GM18502 (cell line): ENCODE data around the gene PCDHGC5.
A peak's percentile ranks its signal among the peaks of the same experiment; 100 is the strongest.

Experiments
- ATAC-seq: cut with Tn5 transposase; IDR thresholded peaks from one replicate; pipeline ENCODE4 v1.9.1; 2021; ENCODE audit warnings: mild to moderate bottlenecking; ENCODE audit not compliant: unreplicated experiment, poor library complexity

Gene PCDHGC5

DNA sequence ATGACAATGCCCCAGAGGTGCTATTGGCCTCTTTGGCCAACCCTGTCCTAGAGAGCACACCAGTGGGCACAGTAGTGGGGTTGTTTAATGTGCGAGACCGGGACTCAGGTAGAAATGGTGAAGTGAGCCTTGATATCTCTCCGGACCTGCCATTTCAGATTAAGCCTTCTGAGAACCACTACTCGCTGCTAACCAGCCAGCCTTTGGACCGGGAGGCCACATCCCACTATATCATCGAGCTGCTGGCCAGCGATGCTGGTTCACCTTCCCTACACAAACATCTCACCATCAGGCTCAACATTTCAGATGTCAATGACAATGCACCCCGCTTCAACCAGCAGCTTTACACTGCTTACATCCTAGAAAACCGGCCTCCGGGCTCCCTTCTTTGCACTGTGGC lies 1.4 kb downstream of the PCDHGC5 start:
- no peak for ATAC-seq

- no peak for ATAC-seq
These were observed 1.9 kb downstream of the PCDHGC5 start for GRCh38 chr5:141490771-141491170.

GRCh38 chr5:141491323-141492167 lies 2.7 kb downstream of the PCDHGC5 start:
- no peak for ATAC-seq

DNA sequence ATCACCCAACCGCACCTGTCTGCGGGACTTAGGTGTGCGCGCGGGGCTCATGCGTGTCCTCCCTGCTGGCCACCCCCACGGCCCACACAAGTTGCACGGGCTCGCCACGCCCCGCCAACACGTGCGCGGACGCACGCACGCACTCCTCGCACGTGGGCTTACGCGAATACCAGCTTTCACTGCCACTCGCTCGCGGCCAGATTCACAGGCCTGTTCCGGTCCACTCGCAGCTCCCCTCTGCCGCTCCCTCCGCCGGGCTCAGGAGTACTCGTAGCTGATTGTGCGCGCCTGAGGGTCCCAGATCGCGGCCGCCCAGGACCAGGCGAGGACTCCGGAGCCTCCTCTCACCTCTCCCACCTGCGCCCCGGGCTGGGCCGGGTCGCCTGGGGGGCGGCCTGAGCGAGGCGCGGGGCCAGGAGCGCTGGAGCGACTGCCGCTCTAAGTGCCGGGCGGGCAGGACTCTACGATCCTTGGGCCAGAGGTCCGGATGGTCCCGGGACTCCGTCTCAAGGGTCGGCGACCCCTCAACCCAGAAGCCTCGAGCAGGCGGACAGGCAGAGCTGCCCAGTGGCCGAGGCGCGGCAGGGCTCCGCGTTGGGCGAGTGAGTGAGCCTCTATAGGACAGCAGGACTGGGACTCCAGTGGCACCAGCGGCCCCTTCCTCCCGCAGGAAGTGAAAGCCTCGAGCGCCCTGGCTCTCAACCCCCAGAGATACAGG lies 3.4 kb downstream of the PCDHGC5 start:
- ATAC-seq: no peak

GRCh38 chr5:141493500-141494422 lies 4.9 kb downstream of the PCDHGC5 start:
- no peak for ATAC-seq

DNA sequence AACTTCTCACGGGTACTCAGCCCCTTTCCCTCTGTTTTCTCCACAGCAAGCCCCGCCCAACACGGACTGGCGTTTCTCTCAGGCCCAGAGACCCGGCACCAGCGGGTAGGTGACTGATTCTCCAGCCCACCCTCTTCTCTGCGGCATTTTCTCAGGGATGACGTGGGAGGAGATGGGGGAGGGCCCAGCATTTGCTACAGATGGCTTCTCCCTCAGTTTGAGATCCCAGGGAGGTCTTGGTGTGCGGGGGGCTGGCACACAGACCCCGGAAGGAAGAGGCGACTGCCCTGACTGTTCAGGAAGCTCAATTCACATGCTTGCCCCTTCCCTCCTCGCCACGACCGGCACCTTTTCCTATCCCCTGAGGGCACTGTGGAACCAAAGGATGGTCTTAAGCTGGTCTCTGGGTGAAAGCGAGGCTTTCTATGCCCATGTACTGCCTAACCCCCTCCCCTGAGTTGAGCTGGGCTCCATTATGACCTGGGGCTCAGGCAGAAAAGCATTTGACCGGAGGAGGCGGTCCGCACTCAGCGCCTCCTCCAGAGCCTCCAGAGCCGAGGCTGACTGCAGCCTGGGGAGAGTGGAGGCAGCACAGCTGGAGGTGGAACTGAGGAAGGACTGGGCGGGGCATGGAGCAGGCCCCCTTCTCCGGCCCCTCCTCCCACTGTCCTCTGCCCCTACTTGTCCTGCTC lies 6.0 kb downstream of the PCDHGC5 start:
- ATAC-seq: no peak

DNA sequence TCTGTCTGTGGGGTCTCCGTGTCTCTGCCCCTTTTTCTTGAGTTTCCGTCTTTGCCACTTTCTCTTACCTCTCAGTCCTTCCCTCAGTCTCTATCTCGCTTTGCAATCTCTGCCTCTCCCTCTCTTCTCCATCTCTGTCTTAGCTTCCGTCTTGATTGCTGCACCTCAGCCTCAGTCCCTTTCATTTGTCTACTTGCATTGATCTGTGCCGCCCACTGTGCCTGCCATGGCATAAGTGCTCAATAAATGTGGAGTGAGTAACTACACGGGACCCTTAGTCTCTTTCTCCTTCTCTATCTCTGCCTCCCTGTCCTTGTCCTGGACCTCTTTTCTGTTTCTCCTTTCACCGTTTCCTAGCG lies 6.6 kb downstream of the PCDHGC5 start:
- no peak for ATAC-seq

DNA sequence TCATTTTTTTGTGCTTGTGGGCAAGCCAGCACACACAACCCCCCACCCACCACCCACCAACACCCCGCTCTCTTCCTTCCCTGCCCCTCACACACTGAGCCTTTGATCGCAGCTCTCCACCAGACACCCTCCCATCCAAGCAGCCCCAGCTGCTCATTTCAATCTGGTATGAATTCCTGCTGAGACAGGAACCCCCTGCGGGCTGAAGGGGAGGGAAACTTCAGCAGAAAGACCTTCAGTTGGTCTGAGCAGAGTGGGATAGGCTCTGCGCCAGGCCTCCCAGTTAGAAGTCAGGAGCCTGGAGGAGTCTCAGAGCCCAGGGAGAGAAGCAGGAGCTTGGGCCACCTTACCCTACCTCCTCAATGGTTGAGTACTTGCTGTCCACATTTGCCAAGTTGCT lies 7.2 kb downstream of the PCDHGC5 start:
- ATAC-seq: no peak

DNA sequence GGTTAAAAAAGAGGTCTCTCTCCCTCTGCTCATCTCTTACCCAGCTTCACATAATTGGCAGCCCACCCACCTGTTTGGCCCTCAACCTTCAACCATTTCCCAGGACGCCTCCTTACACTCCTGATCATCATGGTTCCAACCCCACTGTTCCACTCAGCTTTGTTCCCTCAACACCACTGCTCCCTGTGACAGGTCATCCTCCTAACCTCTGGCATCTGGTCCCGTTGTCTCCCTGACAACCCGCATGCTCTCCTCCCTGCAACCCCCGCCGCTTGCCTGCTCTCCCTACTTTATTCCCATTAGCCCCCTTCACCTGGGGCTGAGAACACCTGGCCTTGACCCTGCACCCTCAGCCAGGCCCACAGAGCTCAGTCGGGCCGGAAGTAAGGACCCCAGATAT lies 12.9 kb downstream of the PCDHGC5 start:
- ATAC-seq: no peak

- ATAC-seq: no peak
These were observed 14.8 kb downstream of the PCDHGC5 start for GRCh38 chr5:141503681-141504080.

DNA sequence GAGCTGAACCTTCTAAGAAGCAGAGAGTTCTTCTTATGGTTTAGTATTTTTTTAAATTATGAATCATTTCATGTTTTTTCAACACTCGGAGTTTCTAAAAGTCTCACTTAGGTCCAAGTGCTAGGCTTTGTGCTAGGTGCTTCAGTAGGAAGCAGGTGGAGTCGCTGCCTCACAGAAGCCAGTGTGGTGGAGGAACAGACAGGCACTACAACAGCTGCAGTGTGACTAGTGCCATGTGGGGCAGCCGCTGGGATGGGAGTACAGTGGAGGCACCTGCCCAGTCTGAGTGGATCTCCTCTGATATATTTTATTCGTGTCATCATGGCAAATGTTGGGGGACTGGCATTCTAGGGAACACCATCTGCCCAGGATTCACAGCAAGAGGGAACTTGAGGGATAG lies 15.3 kb downstream of the PCDHGC5 start:
- ATAC-seq: no peak

DNA sequence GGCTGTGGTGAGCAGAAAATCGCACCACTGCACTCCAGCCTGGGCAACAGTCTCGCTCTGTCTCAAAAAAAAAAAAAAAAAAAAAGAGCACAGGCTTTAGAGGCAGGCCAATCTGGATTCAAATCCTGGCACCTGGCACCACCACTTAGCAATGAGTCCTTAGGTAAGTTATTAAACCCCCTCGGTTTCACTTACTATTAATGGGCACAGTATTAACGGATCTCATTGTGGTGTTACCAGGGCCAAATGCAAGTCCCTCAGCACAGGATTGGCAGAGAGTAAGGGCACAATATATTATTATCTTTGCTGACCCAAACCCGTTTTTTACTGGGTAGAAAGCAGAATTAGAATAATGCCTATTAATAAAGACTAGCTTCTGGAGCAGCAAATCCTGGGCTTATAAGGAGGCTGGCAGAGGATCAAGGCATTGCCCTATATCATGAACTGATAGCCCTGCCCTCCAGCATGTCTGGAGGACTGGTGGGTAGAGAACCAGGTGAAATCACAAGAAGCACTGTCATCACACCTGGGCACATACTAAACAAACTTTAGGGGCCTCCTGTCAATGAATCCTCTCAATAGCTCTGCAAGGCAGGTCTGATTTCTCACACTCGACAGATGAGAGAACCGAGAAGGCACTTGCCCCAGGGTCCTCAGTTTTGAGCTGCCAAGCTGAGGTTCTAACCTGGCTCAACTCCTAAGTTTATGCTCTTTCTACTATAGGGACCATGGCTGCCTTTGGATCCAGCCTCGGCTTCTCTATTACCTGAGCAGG lies 17.7 kb downstream of the PCDHGC5 start:
- ATAC-seq: no peak

- peak; percentile 36 for ATAC-seq
These were observed 18.7 kb downstream of the PCDHGC5 start for GRCh38 chr5:141507387-141508091.

- no peak for ATAC-seq
These were observed 19.5 kb downstream of the PCDHGC5 start for GRCh38 chr5:141508440-141508797.

DNA sequence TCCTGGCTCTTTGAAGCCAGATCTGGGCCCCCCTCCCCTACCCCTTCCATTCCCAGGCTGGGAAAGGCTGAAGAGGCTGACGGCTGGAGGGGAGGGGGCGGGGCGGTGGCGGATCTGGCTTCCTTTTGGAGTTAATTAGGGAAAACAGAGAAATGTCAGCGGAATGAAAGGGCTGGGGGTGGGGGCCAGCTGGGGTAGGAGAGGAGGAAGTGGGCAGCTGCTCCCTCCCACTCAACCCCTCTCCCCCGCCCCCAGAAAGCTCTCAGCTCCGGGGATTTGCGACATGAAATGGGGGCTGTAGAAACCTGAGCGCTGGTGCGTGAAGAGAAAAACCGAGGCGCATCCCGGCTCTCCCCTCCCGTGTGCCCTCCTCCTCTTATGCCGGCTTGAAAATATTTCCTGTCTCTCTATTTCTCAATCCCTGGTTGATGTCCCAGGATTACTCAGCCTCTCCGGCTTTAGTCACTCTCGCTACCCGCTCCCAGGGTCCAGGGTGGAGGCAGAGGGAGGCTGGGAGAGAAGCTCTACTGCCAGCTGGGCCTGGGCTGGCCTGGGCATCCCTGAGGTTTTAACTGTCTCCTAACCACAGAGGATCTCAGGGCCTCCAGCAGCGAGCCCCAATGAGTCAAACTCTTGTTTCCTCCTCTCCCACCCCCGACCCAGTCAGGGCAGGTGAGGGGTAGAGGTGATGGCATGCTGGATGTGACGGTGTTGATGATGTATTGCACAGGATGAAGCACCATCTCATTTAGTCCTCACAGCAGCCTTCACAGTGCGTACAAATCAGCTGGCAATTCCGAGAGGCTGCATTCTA lies 20.1 kb downstream of the PCDHGC5 start:
- ATAC-seq: no peak

DNA sequence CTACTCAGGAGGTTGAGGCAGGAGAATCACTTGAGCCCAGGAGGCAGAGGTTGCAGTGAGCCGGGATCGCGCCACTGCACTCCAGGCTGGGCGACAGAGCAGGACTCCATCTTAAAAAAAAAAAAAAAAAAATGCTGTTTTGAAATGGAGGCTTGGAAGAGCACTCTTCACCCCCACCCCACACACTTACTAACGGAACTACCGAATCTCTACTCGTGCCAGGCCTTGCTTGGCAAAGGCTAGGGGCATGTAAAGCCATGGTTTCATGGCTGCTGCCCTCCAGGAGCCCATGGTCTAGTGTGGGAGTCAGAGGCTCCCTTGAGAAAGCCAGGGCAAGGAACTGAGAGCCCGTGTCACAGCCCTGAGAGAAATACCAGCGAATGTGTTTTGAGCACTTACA lies 21.3 kb downstream of the PCDHGC5 start:
- ATAC-seq: no peak

- no peak for ATAC-seq
These were observed 22.1 kb downstream of the PCDHGC5 start for GRCh38 chr5:141510850-141511601.
